HEK293T (cell line): Measurements from ENCODE around the gene GBP6.
"Not testable (repeated sequence)": the region's sequence is repeated elsewhere in the genome, so short reads cannot be mapped to it uniquely, and the experiment has no call there.

Source experiments
- CTCF ChIA-PET: fragments of 350-600 bp; formaldehyde crosslinking; extraction: SDS; loops from one replicate; lab custom pipeline; 2021; ENCODE audit warnings: antibody characterized with exemption, inconsistent platforms; lab: Yijun Ruan, JAX
- POLR2A ChIA-PET: fragments of 350-600 bp; formaldehyde crosslinking; extraction: SDS; loops from one replicate; lab custom pipeline; 2020; ENCODE audit warnings: antibody characterized with exemption, inconsistent platforms; lab: Yijun Ruan, JAX
- DNase-seq: peaks from one replicate; pipeline ENCODE4 v3.0.0; 2012; ENCODE audit warnings: mixed read lengths; ENCODE audit errors: extremely low spot score
- ARNT ChIP-seq: fragments of 450-650 bp; IDR thresholded peaks from 2 replicates; pipeline ENCODE4 v1.6.1; 2017; ENCODE audit warnings: mild to moderate bottlenecking
- BHLHE40 ChIP-seq: fragments of 450-650 bp; IDR thresholded peaks from 2 replicates; pipeline ENCODE4 v1.6.1; 2016; ENCODE audit warnings: mild to moderate bottlenecking, moderate library complexity, borderline replicate concordance
- CTBP1 ChIP-seq: fragments of 450-650 bp; IDR thresholded peaks from 2 replicates; pipeline ENCODE4 v1.6.1; 2016; ENCODE audit warnings: borderline replicate concordance
- ELF4 ChIP-seq: fragments of 450-650 bp; IDR thresholded peaks from 2 replicates; pipeline ENCODE4 v1.6.1; 2017; ENCODE audit warnings: antibody characterized with exemption
- FOXA1 ChIP-seq: fragments of 450-650 bp; IDR thresholded peaks from 2 replicates; pipeline ENCODE4 v1.6.1; 2016; ENCODE audit warnings: mild to moderate bottlenecking
- FOXK2 ChIP-seq: fragments of 450-650 bp; IDR thresholded peaks from 2 replicates; pipeline ENCODE4 v1.6.1; 2016; ENCODE audit warnings: mild to moderate bottlenecking
- FOXM1 ChIP-seq: fragments of 450-650 bp; IDR thresholded peaks from 2 replicates; pipeline ENCODE4 v1.6.1; 2017; ENCODE audit warnings: mild to moderate bottlenecking, borderline replicate concordance
- HDGF ChIP-seq: fragments of 450-650 bp; IDR thresholded peaks from 2 replicates; pipeline ENCODE4 v1.6.1; 2017; ENCODE audit warnings: antibody characterized with exemption, borderline replicate concordance
- L3MBTL2 ChIP-seq: fragments of 450-650 bp; conservative IDR thresholded peaks from 2 replicates; pipeline ENCODE4 v1.6.1; 2016; ENCODE audit warnings: mild to moderate bottlenecking
- LEF1 ChIP-seq: fragments of 450-650 bp; IDR thresholded peaks from 2 replicates; pipeline ENCODE4 v1.6.1; 2017; ENCODE audit warnings: mild to moderate bottlenecking, borderline replicate concordance
- NFRKB ChIP-seq: fragments of 450-650 bp; IDR thresholded peaks from 2 replicates; pipeline ENCODE4 v1.6.1; 2016; ENCODE audit warnings: mild to moderate bottlenecking, moderate library complexity
- PKNOX1 ChIP-seq: fragments of 450-650 bp; IDR thresholded peaks from 2 replicates; pipeline ENCODE4 v1.6.1; 2016
- SP1 ChIP-seq: fragments of 450-650 bp; IDR thresholded peaks from 2 replicates; pipeline ENCODE4 v1.6.1; 2017
- SUZ12 ChIP-seq: fragments of 450-650 bp; IDR thresholded peaks from 2 replicates; pipeline ENCODE4 v1.6.1; 2016; ENCODE audit warnings: mild to moderate bottlenecking
- TARDBP ChIP-seq: fragments of 450-650 bp; IDR thresholded peaks from 2 replicates; pipeline ENCODE4 v1.6.1; 2016
- ZNF384 ChIP-seq: fragments of 450-650 bp; IDR thresholded peaks from 2 replicates; pipeline ENCODE4 v1.6.1; 2016

GBP6 gene

GRCh38 chr1:89337903-89338302 lies 26.0 kb upstream of the GBP6 start:
- CTCF ChIA-PET, result no interaction called here
- no peak for TF ChIP-seq CTBP1
- no peak for DNase-seq
- POLR2A ChIA-PET, result no interaction called here

GRCh38 chr1:89339039-89339438 lies 24.8 kb upstream of the GBP6 start:
- POLR2A ChIA-PET, result no interaction called here
- no peak for DNase-seq
- CTCF ChIA-PET, result no interaction called here
- no peak for TF ChIP-seq NFRKB
- no peak for TF ChIP-seq ARNT
- TF ChIP-seq SP1, result no peak
- TF ChIP-seq SUZ12, result no peak
- TF ChIP-seq PKNOX1, result no peak
- TF ChIP-seq ZNF384, result no peak
- TF ChIP-seq L3MBTL2, result no peak
- no peak for TF ChIP-seq FOXA1
- TF ChIP-seq HDGF, result no peak
- no peak for TF ChIP-seq BHLHE40
- TF ChIP-seq ELF4, result no peak
- TF ChIP-seq CTBP1, result no peak

- POLR2A ChIA-PET, DNase-seq, CTCF ChIA-PET: not testable (repeated sequence)
These were observed 18.4 kb upstream of the GBP6 start for GRCh38 chr1:89345479-89345878.

- CTCF ChIA-PET, result no interaction called here
- TF ChIP-seq SUZ12 (no peak), ARNT (no peak)
These were observed 16.6 kb upstream of the GBP6 start for GRCh38 chr1:89347296-89347695.

GRCh38 chr1:89350298-89350697 lies 13.6 kb upstream of the GBP6 start:
- ChIA-PET CTCF (no interaction called here), POLR2A (no interaction called here)
- no peak for DNase-seq

More at GRCh38 chr1:89347296-89347695, 16.6 kb upstream of the GBP6 start:
- POLR2A ChIA-PET, result no interaction called here
- no peak for DNase-seq

GRCh38 chr1:89351597-89352311 lies 12.1 kb upstream of the GBP6 start:
- TF ChIP-seq ELF4 (no peak), CTBP1 (no peak), ZNF384 (no peak), FOXM1 (no peak), TARDBP (no peak), BHLHE40 (no peak), NFRKB (no peak), L3MBTL2 (no peak), HDGF (no peak), FOXK2 (no peak), LEF1 (no peak), PKNOX1 (no peak), SUZ12 (no peak), SP1 (no peak), ARNT (no peak), FOXA1 (no peak)
- ChIA-PET CTCF (no interaction called here), POLR2A (no interaction called here)
- DNase-seq, result no peak

More at GRCh38 chr1:89350298-89350697, 13.6 kb upstream of the GBP6 start:
- TF ChIP-seq BHLHE40 (no peak), TARDBP (no peak), HDGF (no peak), PKNOX1 (no peak), CTBP1 (no peak), SUZ12 (no peak), LEF1 (no peak), NFRKB (no peak), ELF4 (no peak), ZNF384 (no peak), FOXM1 (no peak), L3MBTL2 (no peak), FOXK2 (no peak), FOXA1 (no peak), ARNT (no peak), SP1 (no peak)

- ChIA-PET POLR2A (no interaction called here), CTCF (no interaction called here)
- DNase-seq, result no peak
- TF ChIP-seq L3MBTL2 (no peak), NFRKB (no peak), FOXA1 (no peak), ARNT (no peak), ELF4 (no peak), FOXM1 (no peak), TARDBP (no peak), PKNOX1 (no peak), BHLHE40 (no peak), SP1 (no peak), LEF1 (no peak), SUZ12 (no peak), FOXK2 (no peak), HDGF (no peak), ZNF384 (no peak), CTBP1 (no peak)
These were observed 11.4 kb upstream of the GBP6 start for GRCh38 chr1:89352421-89352820.
